GM21529 (cell line): ENCODE data around the gene CDYL.

ENCODE experiments used
- ATAC-seq: cut with Tn5 transposase; IDR thresholded peaks from one replicate; pipeline ENCODE4 v1.9.1; 2021; ENCODE audit not compliant: unreplicated experiment

The CDYL gene

GRCh38 chr6:4773181-4773580 lies 3.0 kb upstream of the CDYL start:
- no peak for ATAC-seq

GRCh38 chr6:4774296-4774695 lies 1.9 kb upstream of the CDYL start:
- ATAC-seq = no peak

- no peak for ATAC-seq
Measured at GRCh38 chr6:4774715-4775493, 1.3 kb upstream of the CDYL start.

GRCh38 chr6:4775494-4776130 lies 592 bp upstream of the CDYL start:
- ATAC-seq = peak; percentile 49

GRCh38 chr6:4776493-4777393 lies 539 bp downstream of the CDYL start:
- ATAC-seq = peak; percentile 15

- no peak for ATAC-seq
Measured at GRCh38 chr6:4777394-4777935, 1.3 kb downstream of the CDYL start.

- no peak for ATAC-seq
Measured at GRCh38 chr6:4778086-4778485, 1.9 kb downstream of the CDYL start.

- no peak for ATAC-seq
Measured at GRCh38 chr6:4780360-4780812, 4.2 kb downstream of the CDYL start.

GRCh38 chr6:4781426-4781825 lies 5.2 kb downstream of the CDYL start:
- no peak for ATAC-seq

GRCh38 chr6:4781967-4782575 lies 5.9 kb downstream of the CDYL start:
- ATAC-seq = no peak

- ATAC-seq = no peak
Measured at GRCh38 chr6:4786996-4787395, 10.8 kb downstream of the CDYL start.

GRCh38 chr6:4788482-4788881 lies 12.3 kb downstream of the CDYL start:
- ATAC-seq = no peak

- ATAC-seq = peak; percentile 96
Measured at GRCh38 chr6:4788953-4789584, 12.9 kb downstream of the CDYL start.

- no peak for ATAC-seq
Measured at GRCh38 chr6:4790158-4790899, 14.1 kb downstream of the CDYL start.

GRCh38 chr6:4794140-4794707 lies 18.0 kb downstream of the CDYL start:
- no peak for ATAC-seq

GRCh38 chr6:4797587-4797986 lies 21.4 kb downstream of the CDYL start:
- no peak for ATAC-seq

- ATAC-seq = no peak
Measured at GRCh38 chr6:4799912-4800311, 23.7 kb downstream of the CDYL start.

- no peak for ATAC-seq
Measured at GRCh38 chr6:4800662-4801061, 24.5 kb downstream of the CDYL start.

GRCh38 chr6:4801491-4802110 lies 25.4 kb downstream of the CDYL start:
- peak; percentile 58 for ATAC-seq
